ENCODE results near the gene GLB1L.

DNA sequence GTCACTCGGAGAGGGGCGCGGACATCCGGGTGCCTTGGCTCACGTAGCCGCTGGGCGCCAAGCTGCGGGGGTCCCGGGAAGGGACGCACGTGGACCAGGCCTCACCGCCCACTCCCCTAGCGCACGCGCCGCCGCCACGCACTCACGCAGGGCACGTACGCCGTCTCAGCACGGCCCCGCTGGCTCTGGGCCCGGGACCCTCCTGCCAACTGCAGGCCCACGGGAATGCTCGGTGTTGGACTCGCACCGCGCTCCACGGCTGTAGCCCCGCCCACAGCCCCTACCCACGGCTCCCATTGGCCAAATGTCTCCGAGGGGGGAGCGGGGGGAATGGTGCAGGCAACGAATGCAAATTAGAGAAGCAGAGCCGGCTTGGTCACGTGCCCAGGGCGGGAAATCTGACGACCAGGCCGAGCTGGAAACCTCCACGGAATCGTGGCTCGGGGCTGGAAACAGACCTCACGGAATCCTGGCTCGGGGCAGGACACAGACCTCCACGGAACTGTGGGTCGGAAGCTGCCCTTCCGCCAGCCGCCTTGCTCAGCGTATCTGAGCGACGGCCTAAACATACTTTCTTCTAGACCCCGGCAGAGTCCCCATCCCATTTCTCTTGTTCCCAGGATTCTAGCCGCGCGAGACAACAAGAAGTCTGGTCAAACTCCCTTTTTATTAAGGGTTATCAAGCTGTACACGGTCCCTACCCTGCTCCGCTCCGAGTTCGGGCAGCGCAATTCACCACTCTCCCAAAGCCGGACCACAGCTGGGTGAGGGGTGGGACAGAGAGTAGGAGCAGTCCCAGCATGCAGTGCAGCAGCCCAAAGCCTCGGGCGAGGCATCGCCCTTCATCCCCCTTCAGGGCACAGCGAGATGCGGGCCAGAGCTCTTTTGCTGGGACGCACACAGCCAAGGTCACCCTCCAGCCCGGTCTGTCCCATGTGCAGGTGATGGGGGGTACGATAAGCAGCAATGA lies 26.2 kb downstream of the GLB1L start, which contains the start of gene ABCB6:
- TF ChIP-seq CTCF (IDR thresholded peaks at IDR 0.05), result no peak
- TF ChIP-seq EZH2 (IDR thresholded peaks at IDR 0.05), result no peak
